Subcutaneous preadipocyte (primary cell): Measurements from ENCODE around the gene AGBL5. TPM values are rescaled to one million over a fixed set of nuclear protein-coding genes. Genes with fewer than 3 reads are reported as not detected.

ENCODE experiments used
- total RNA-seq: library from RNA; depleted of rRNA; stranded (reverse); fragments of >200 nt; gene quantifications from 2 replicates; pipeline ENCODE4 v1.2.3, GENCODE V29; 2012

Gene AGBL5
- 16.5 and 22.3 TPM in 2 replicates for total RNA-seq

DNA sequence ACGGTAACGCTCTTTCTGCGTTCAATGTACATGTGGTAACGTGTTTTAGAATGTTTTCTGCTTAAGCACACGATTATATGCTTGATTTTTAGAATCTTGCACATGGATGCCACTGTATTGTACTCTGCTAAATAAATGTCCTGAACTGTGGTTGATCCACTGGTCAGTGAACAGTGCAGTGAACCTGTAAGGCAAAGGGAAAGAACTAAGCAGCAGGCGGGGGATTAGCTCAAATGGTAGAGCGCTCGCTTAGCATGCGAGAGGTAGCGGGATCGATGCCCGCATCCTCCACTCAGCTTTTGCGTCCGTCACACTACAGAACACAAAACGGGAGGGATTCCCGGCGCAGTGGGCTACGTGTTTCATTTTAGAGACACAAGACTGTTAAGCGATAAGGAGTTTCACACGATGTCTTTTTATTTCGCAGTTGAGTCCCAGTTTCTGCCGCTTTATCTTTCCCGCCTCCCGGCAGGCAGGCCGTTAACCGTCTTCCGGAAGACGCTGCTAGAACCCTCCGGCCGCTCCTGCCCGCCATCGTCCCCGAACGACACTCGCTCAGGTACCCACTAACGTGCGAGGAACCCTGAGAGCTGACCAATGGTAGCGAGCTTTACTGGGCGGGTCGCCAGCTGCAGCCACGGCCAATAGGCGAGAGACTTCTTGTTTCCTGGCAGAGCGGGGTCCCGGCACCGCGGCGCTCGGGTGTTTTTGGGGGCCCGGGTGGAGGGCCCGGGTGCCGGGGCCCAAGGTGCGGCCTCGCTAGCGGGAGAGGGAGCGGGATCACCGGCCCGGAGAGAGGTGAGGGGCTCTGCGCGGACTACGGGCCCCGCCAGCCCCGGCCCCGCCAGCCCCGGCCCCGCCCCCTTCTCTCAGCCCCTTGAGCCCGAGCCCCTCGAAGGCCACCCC, at the start of gene AGBL5:
Gene AGBL5 (plus strand): TSS at position 673 of the 906 bp plus-strand sequence. CDS start 1,291 bp downstream, outside the sequence.

DNA sequence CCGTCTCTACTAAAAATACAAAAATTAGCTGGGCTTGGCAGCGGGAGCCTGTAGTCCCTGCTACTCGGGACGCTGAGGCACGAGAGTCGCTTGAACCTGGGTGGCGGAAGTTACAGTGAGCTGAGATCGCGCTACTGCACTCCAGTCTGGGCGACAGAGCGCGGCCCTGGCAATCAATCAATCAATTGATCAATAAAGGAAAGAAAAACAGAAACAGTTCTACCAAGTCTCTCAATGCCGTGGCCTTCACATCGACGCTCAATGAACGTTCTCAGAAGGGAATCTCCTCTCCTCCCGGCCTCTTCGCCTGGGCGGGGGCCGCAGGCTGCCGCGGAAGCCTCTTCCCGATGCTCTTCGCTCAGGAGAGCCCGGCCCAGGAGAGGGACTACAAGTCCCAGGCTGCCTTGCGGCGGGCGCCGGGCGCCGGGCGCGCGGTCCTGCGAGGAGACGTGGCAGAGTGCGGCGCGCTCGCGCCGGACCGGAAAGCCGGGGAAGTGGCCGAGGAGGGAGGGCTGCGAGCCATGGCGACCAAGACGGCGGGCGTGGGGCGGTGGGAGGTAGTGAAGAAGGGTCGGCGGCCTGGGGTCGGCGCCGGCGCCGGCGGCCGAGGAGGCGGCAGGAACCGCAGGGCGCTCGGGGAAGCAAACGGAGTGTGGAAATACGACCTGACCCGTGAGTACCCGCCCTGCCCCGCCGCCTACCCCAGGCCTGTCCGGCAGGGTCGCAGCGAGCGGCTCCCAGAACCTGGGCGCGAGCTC, 18.8 kb upstream of the AGBL5 start, which contains the start of gene TMEM214:
Gene TMEM214 (plus strand): TSS at position 471 of the 758 bp plus-strand sequence. CDS start 51 bp downstream, at position 522.

DNA sequence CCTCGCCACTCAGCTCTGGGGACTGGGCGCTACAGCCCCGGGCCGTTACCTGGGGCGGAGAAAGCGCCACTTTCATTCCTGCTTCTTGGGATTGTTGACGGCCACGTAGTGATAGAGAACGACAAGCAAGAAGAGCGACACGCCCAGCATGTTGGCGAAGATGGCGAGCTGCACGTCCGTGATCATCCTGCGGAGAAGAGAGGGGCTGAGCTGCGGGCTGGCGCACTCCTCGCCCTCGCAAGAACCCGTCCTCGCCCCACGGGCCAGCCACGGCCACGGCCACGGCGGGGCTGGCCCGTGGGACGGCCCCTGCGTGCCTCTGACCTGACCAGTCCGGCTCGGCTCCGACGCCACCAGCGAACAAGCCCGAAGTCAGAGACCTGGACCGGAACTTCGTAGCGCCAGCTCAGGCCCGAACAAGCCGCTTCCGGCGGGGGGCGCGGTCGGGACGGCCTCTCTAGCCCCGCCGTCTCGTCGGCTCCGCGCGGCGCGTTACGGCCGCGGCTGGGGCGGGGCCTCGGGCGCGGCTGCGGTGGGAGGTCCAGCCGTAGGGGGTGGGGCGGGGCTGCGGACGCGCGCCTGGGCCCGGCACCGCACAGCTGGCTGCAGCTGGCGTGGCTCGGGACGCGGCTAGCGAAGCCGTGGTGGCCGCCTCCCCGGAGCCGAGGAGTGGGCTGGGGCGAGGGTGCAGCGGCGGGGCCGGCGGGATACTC, 20.0 kb downstream of the AGBL5 start, which contains the start of gene OST4:
Gene OST4 (minus strand): TSS at position 378 of the 713 bp plus-strand sequence.

GRCh38 chr2:27078267-27079194, 27.1 kb downstream of the AGBL5 start, which contains the start of gene EMILIN1:
EMILIN1 (plus strand) TSS chr2:27078615; CDS start chr2:27079066, 451 bp downstream.

DNA sequence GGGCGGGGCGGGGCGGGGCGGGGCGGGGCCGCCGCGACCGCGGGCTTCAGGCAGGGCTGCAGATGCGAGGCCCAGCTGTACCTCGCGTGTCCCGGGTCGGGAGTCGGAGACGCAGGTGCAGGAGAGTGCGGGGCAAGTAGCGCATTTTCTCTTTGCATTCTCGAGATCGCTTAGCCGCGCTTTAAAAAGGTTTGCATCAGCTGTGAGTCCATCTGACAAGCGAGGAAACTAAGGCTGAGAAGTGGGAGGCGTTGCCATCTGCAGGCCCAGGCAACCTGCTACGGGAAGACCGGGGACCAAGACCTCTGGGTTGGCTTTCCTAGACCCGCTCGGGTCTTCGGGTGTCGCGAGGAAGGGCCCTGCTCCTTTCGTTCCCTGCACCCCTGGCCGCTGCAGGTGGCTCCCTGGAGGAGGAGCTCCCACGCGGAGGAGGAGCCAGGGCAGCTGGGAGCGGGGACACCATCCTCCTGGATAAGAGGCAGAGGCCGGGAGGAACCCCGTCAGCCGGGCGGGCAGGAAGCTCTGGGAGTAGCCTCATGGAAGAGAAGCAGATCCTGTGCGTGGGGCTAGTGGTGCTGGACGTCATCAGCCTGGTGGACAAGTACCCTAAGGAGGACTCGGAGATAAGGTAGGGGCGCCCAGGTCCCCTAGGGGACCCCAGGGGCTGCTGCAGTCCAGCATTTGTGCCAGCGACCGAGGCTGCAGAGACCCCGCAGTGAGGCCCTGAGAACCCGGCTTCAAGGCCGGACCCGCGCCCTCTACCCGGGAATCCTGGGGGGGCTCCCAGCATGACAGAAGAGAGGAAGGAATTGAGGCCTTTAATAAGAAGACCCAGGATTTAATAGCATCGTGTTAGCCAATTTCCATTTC, 35.5 kb downstream of the AGBL5 start, which contains the start of gene KHK:
Gene KHK (plus strand): TSS at position 49 of the 870 bp plus-strand sequence. CDS start 488 bp downstream, at position 537.

GRCh38 chr2:27118525-27119329, 67.3 kb downstream of the AGBL5 start, which contains the start of gene CGREF1:
CGREF1 (minus strand) TSS chr2:27119128; CDS start chr2:27104366, 14,762 bp downstream.

Other genes with a start within 250 kb of the AGBL5 start
- not detected in 2 replicates for gene DPYSL5, start 203.5 kb upstream of the AGBL5 start, total RNA-seq
- gene MAPRE3, start 81.0 kb upstream of the AGBL5 start, total RNA-seq: 2.6 and 4.3 TPM in 2 replicates
- gene TMEM214, start 18.7 kb upstream of the AGBL5 start, total RNA-seq: 53.6 and 71.9 TPM in 2 replicates
- 193 and 258 TPM in 2 replicates for gene OST4, start 20.0 kb downstream of the AGBL5 start, total RNA-seq
- gene EMILIN1, start 26.9 kb downstream of the AGBL5 start, total RNA-seq: 36.7 and 51.6 TPM in 2 replicates
- gene KHK, start 35.1 kb downstream of the AGBL5 start, total RNA-seq: 1.4 and 1.5 TPM in 2 replicates
- 7.2 and 14.3 TPM in 2 replicates for gene CGREF1, start 67.5 kb downstream of the AGBL5 start, total RNA-seq
- under 0.01 TPM in 1 of 2 replicates, not detected in the other for gene ABHD1, start 72.1 kb downstream of the AGBL5 start, total RNA-seq
- gene PREB, start 83.0 kb downstream of the AGBL5 start, total RNA-seq: 37.8 and 48.1 TPM in 2 replicates
- not detected in 2 replicates for gene PRR30, start 87.7 kb downstream of the AGBL5 start, total RNA-seq
- gene TCF23, start 97.3 kb downstream of the AGBL5 start, total RNA-seq: not detected in 2 replicates
- 113 and 144 TPM in 2 replicates for gene ATRAID, start 160.4 kb downstream of the AGBL5 start, total RNA-seq
- 43.6 and 48.1 TPM in 2 replicates for gene SLC5A6, start 160.6 kb downstream of the AGBL5 start, total RNA-seq
- gene CAD, start 165.7 kb downstream of the AGBL5 start, total RNA-seq: 40.1 and 62.4 TPM in 2 replicates
- gene SLC30A3, start 211.4 kb downstream of the AGBL5 start, total RNA-seq: not detected in 2 replicates
- not detected in 2 replicates for gene DNAJC5G, start 223.8 kb downstream of the AGBL5 start, total RNA-seq
- not detected in 2 replicates for gene TRIM54, start 230.8 kb downstream of the AGBL5 start, total RNA-seq